Right lobe of liver (tissue), 4 donors: ENCODE results near the gene P2RY8.

Experiments
- POLR2A ChIP-seq: fragments of 450-650 bp; IDR thresholded peaks from one replicate; pipeline ENCODE4 v1.6.1; 2017; ENCODE audit warnings: antibody characterized with exemption, mild to moderate bottlenecking
- TF ChIP-seq, protein P1 (sequence below), 4 donors: fragments of 200-600 bp in 3 of 4; fragments of 450-650 bp in 1 of 4; IDR thresholded peaks; one replicate each; pipeline versions ENCODE4 v1.5.1 to v1.8.0; 2016 to 2022; ENCODE audit warnings: antibody characterized with exemption in 4 of 4, mild to moderate bottlenecking in 2 of 4
- donor health status: DM: no; HTN: no; CAD: no.
- donor health status: DM: no; HTN: no; CAD: no.
- donor health status: DM: no; HTN: yes; CAD: no.

DNA sequence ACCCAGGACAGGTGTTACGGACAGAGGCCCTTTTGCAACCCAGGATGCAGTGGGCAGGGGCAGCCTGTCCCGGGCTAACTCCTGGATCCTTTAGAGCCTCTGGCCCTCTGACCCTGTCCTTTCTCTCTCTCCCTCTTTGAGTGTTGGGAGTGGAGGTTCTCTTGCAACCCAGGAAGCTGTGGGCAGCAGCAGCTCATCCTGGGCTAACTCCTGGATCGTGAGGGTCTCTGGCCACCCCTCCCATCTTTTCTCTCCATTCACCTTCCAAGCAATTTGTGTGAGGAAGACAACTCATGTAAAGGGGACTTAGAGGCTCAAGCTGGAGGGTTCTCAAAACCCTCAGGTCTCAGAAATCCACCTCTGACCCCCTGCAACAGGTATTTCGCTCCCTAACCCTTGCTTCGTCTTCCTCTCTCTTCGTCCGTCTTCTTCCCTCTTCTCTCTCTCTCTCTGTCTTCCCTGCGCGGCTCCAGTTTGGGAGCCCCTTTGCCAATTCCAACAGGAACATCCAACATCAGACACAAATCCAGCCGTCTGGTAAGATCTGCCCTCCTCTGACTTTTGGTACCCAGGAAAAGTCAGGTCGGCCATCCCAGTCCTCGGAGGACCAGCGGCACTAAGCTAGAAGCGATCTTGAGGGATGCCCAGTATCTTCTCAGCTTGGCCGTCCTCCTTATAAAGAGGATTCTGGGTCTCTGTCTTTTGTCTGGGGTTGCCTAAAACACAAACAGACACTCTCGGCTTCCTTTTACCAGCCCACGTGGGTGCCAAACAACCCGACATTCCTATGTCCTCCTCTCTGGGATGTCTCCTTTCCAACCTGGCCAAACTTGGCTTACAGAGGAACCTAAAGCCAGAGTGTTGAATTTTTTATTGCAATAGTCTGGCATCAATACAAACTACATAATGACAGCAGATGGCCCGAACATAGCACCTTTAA is 92.2 kb downstream of the P2RY8 start:
- no peak for TF ChIP-seq POLR2A
- TF ChIP-seq, protein P1, sequence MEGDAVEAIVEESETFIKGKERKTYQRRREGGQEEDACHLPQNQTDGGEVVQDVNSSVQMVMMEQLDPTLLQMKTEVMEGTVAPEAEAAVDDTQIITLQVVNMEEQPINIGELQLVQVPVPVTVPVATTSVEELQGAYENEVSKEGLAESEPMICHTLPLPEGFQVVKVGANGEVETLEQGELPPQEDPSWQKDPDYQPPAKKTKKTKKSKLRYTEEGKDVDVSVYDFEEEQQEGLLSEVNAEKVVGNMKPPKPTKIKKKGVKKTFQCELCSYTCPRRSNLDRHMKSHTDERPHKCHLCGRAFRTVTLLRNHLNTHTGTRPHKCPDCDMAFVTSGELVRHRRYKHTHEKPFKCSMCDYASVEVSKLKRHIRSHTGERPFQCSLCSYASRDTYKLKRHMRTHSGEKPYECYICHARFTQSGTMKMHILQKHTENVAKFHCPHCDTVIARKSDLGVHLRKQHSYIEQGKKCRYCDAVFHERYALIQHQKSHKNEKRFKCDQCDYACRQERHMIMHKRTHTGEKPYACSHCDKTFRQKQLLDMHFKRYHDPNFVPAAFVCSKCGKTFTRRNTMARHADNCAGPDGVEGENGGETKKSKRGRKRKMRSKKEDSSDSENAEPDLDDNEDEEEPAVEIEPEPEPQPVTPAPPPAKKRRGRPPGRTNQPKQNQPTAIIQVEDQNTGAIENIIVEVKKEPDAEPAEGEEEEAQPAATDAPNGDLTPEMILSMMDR (IDR thresholded peaks at IDR 0.05): no peak
